HG02588 (cell line): ENCODE measurements around the gene ZNF124.
"Not testable (repeated sequence)": the region's sequence is repeated elsewhere in the genome, so short reads cannot be mapped to it uniquely, and the experiment has no call there.

Experiments
- ATAC-seq: cut with Tn5 transposase; IDR thresholded peaks from one replicate; pipeline ENCODE4 v1.9.1; 2021; ENCODE audit warnings: mild to moderate bottlenecking, moderate library complexity; ENCODE audit not compliant: unreplicated experiment

ZNF124 gene

GRCh38 chr1:247173431-247173830 is 1.6 kb upstream of the ZNF124 start:
- no peak for ATAC-seq

GRCh38 chr1:247172996-247173395 is 1.2 kb upstream of the ZNF124 start:
- no peak for ATAC-seq

- peak; percentile 53 for ATAC-seq
Measured at GRCh38 chr1:247171443-247171842, 377 bp downstream of the ZNF124 start.

GRCh38 chr1:247165674-247166073 is 6.1 kb downstream of the ZNF124 start:
- no peak for ATAC-seq

GRCh38 chr1:247164694-247165093 is 7.1 kb downstream of the ZNF124 start:
- no peak for ATAC-seq

GRCh38 chr1:247156787-247157232 is 15.0 kb downstream of the ZNF124 start:
- no peak for ATAC-seq

GRCh38 chr1:247147781-247148180 is 24.0 kb downstream of the ZNF124 start:
- no peak for ATAC-seq

- ATAC-seq: not testable (repeated sequence)
Measured at GRCh38 chr1:247147120-247147519, 24.7 kb downstream of the ZNF124 start.

GRCh38 chr1:247146671-247147070 is 25.1 kb downstream of the ZNF124 start:
- no peak for ATAC-seq

GRCh38 chr1:247145279-247145678 is 26.5 kb downstream of the ZNF124 start:
- no peak for ATAC-seq

- ATAC-seq: not testable (repeated sequence)
Measured at GRCh38 chr1:247139557-247139956, 32.3 kb downstream of the ZNF124 start.

GRCh38 chr1:247131236-247131635 is 40.6 kb downstream of the ZNF124 start:
- ATAC-seq: no peak

- not testable (repeated sequence) for ATAC-seq
Measured at GRCh38 chr1:247127519-247128282, 44.1 kb downstream of the ZNF124 start.

- peak; percentile 59 for ATAC-seq
Measured at GRCh38 chr1:247126601-247127000, 45.2 kb downstream of the ZNF124 start.

GRCh38 chr1:247126166-247126565 is 45.7 kb downstream of the ZNF124 start:
- ATAC-seq: peak; percentile 99

- no peak for ATAC-seq
Measured at GRCh38 chr1:247121382-247121781, 50.4 kb downstream of the ZNF124 start.

GRCh38 chr1:247120408-247120668 is 51.5 kb downstream of the ZNF124 start:
- not testable (repeated sequence) for ATAC-seq

- no peak for ATAC-seq
Measured at GRCh38 chr1:247119600-247120407, 52.0 kb downstream of the ZNF124 start.

GRCh38 chr1:247118946-247119446 is 52.8 kb downstream of the ZNF124 start:
- ATAC-seq: no peak

- ATAC-seq: no peak
Measured at GRCh38 chr1:247115545-247115944, 56.3 kb downstream of the ZNF124 start.

GRCh38 chr1:247115141-247115510 is 56.7 kb downstream of the ZNF124 start:
- ATAC-seq: no peak
